PFSK-1 (cell line): Measurements from ENCODE around the gene HNF1B.

Experiments
- FOXP2 ChIP-seq: optimal IDR thresholded peaks from 2 replicates; pipeline ENCODE3; 2011; ENCODE audit warnings: borderline replicate concordance, control low read depth, inconsistent platforms; ENCODE audit not compliant: insufficient read depth; ENCODE audit errors: extremely low read length, extremely low read depth
- POLR2AphosphoS5 ChIP-seq: IDR thresholded peaks from 2 replicates; pipeline ENCODE4 v1.6.1; 2012; ENCODE audit warnings: low read depth, mild to moderate bottlenecking, control low read depth, low read length, moderate library complexity
- REST ChIP-seq, 2 experiments: IDR thresholded peaks; 2 replicates each; pipeline versions ENCODE4 v1.6.1 to v1.8.0; 2011 to 2012; ENCODE audit warnings: low read depth in 2 of 2, low read length in 2 of 2, control low read depth in 1 of 2, inconsistent platforms in 1 of 2, mild to moderate bottlenecking in 1 of 2, moderate library complexity in 1 of 2; ENCODE audit not compliant: insufficient read depth in 1 of 2
- TAF1 ChIP-seq: IDR thresholded peaks from 2 replicates; pipeline ENCODE4 v1.6.1; 2012; ENCODE audit warnings: low read length, control low read depth, borderline replicate concordance; ENCODE audit not compliant: insufficient read depth

GRCh38 chr17:37706446-37706845 is 38.4 kb downstream of the HNF1B start:
- TF ChIP-seq POLR2AphosphoS5 (no peak), FOXP2 (no peak), REST (IDR thresholded peaks at IDR 0.05; ENCODE audit: insufficient read depth in 1 of 2, low read depth in 2 of 2, low read length in 2 of 2) (no peak), TAF1 (no peak)
